GM18507 (cell line): ENCODE results near the gene SH3TC1.

ENCODE experiments used
- DNase-seq: peaks from one replicate; pipeline ENCODE4 v3.0.0; 2011; ENCODE audit warnings: low read depth; ENCODE audit not compliant: insufficient read length; ENCODE audit errors: extremely low spot score
- FAIRE-seq: peaks from 2 replicates; lab custom pipeline; 2011; peaks lifted over from hg19 to GRCh38; lab: Jason Lieb, UNC

SH3TC1 gene

DNA sequence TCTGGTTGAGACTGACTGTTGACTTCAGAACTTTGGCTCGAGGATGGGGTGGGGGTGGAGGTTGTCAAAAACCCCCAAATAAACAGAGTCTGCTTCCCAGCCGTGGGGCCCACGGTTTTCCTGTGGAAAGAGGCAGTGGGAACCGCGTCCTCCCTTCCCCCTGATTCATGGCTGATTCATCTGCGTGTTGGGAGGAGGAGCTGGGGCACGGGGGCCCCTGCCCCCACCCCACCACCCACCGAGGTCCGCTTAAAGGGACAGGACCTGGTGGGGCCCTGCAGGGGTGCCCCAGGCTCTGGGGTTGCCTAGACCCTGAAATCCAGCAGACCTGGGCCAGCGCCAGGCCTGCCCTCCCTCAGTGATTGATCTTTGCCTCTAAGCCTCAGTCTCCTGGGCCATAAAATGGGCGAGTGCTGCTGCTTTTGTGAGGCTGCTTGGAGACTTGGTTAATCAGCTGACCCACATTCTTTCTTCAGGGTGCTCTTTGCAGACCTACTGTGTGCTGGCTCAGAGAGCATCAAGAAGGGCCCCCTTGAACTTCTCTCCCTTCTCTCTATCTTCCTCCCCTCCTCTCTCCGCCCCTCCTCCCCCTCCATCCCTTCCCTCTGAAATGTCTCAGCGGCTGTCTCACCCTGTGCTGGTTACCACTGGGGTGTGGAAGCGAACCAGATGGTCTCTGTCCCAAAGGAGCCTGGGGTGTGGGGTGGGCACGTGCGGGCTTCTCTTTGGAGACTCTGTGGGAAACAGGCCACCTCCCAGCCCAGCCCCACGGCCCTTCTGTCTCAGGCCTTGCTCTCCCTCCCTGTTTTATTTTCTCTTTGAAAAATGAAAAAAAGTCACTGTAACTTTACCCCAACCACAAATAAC, 79.6 kb downstream of the SH3TC1 start:
- no peak for FAIRE-seq

DNA sequence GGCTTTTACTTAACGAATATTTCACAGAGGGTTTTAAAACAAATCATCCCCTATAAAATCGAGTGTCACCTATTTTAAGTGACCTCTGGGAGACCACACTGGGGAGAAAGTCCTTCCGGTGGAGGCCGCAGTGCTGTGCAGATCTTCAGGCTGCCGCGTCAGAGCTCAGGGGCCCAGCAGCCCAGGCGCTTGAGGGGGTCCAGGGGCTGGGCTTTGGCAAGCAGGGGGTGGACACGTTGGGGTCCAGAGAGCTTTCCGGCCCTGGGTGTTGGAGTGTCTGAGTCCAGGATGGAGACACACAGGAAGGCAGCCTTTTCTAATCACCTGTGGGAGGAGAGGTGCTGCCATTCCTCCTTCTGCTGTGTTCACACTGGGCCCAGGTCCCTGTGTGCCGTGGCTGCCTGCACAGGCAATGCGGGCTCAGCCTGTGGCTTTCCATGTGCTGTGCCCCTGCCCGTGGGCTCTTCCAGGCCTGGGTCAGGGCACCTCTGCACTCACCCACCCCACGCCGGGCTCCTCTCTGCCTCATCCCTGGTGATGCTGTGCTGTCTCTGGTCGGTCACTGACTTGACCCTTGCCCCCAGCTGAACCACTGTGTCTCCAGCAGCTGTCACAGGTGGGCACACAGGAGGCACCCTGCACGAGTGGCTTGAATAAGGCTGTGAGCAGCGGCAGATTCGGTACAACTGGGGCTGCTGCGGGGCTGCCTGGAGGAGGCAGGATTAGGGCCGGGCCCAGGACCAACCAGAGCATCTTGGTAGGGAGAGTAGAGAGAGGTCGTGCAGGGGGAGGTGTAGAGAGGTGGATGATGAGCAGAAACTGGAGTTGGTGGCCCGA, 80.4 kb downstream of the SH3TC1 start:
- DNase-seq (no peak), FAIRE-seq (no peak)

More for the DNA sequence above, 79.6 kb downstream of the SH3TC1 start:
- DNase-seq = no peak

DNA sequence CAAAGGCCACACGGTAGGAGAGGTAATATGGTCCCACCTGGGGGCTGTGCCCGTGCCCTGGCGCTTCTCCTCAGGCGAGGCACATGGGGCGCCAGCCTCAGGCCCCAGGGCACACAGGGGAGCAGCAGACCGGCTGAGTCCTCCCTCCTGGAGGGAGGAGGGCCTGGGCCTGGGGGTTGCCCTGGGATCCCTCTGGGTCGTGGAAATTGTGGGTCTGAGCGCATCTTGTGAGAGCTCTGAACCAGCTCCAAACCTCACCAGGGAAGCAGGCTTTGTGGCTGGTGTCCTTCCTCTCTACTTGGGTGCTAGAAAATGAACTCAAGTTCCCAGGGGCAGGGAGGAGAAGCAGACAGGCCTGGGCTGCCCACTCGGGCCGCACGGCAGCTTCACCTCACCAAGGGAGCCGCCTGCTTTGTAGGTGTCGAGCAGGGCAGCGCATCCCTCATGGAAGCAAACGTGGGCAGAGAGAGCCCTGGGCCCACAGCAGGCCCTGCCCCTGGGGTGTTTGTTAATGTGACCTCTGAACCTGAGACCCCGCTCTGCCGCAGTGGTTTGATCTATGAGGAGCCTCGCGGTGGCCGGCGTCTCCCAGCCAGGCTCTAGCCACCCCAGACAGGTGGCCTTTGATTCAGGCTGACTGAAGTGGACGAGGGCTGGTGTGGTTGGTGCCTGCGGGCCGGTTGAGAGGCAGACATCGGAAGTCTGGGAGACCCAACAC, 81.2 kb downstream of the SH3TC1 start:
- FAIRE-seq (no peak), DNase-seq (no peak)

DNA sequence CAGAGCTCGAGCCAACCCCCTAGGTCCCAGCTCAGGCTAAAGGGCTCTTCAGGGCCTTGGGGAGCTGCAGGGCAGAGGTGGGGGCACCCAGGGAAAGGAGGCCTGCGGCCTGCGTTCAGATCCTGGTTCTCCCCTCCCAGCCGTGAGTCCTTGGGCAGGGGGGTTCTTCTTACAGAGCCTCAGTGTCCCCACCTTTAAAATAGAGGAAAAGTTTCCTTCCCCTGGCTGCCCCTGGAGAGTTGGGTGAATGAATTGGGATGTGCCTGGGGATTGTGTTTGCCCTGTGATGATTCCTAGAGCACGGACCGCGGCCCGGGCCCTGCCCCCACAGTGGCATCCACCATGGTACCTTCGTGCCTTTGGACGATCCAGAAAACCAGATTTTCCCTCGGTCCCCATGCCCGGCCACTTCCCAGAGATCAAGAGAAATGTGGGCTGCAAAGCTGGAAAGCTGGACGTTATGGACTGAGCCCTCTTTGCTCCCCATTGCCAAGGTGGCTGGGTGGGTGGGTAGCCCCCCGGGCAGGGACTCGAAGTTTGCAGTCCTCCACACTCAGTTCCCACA, 81.9 kb downstream of the SH3TC1 start:
- no peak for FAIRE-seq
- no peak for DNase-seq

DNA sequence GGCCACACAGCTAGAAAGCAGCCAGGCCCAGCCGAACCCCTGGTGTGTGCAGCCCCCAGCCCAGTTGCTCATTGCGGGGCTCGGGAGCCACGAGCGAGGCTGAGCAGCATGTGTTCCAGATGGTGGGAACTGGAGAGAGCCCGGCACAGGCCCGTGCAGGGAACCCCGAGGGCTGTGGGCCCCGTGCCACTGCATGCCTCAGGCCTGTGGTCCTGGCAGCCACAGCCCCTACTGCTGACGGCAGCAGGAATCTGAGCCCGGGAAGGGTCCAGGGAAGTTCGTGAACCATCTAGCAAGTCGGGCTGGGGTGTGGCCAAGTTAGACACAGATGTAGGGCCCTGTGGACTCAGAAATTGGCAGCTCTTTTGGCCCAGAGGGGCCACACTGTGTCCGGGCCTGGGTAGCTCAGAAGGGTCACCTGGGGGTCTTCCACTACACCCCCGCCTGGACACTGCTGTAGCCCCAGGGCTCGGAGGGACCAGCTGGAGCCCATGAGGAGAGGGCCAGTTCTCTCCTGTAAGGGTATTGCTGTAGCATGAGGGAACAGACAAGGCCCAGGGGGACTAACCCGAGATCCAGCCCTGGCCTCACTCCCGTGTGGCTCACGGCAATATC, 82.5 kb downstream of the SH3TC1 start:
- FAIRE-seq = no peak
- no peak for DNase-seq

DNA sequence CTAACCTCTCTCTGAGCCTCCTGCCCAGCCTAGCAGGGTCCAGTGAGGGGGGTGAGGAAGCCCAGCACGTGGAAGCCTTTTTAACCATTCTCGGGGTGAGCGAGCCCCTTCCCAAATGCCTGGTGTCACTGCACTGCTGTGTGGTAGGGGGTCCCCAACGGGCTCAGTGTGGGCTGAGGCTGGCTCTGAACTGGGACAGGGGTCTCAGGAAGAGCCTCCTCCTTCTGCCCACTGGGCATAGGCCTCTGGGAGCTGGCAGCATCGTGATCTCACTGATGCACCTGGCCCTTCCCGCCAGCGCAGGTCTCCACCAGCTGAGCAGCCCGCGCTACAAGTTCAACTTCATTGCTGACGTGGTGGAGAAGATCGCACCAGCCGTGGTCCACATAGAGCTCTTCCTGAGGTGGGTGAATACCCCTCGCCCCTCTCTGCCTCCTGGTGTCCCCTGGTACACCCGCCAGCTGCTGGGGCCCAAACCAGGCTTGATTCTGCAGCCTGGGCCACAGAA, 83.1 kb downstream of the SH3TC1 start:
- no peak for FAIRE-seq

DNA sequence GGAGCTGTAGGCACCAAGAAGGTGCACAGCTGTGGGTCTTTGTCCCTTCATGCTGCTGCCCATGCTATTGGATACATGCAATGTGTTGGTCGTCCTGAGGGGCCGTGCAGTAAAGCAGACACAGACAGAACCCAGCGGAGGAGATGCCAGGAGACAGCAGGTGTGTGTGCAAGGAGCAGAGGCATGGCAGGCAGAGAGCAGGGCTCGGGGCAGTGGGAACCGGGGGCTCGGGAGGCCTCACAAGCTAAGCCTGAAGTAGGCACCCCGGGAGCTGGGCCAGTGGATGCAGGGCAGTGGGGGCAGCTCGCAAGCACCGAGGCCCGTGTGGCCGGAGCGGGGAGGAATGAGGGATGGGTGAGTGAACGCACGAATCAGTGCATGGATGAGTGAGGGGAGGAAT, 83.7 kb downstream of the SH3TC1 start:
- DNase-seq (no peak), FAIRE-seq (no peak)

More for the DNA sequence above, 83.1 kb downstream of the SH3TC1 start:
- DNase-seq = no peak

DNA sequence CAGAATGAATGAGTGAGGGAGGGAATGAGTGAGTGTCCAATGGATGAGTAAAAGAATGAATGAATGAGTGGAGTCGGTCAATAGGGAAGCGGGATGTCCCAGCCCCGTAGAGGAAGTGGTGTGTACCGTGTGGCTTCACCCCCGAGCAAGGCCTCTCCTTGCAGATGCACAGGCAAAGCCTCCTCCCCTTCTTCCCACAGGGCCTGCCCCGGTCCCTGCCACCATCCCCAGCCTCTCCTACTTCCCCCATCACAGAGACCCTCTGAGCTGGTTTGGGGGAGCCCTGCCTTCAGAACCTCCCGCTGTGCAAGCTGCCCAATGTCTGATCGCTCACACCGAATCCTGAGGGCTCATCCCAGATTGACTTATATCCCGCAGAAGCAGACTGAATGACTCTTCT, 84.1 kb downstream of the SH3TC1 start:
- FAIRE-seq (no peak), DNase-seq (no peak)

DNA sequence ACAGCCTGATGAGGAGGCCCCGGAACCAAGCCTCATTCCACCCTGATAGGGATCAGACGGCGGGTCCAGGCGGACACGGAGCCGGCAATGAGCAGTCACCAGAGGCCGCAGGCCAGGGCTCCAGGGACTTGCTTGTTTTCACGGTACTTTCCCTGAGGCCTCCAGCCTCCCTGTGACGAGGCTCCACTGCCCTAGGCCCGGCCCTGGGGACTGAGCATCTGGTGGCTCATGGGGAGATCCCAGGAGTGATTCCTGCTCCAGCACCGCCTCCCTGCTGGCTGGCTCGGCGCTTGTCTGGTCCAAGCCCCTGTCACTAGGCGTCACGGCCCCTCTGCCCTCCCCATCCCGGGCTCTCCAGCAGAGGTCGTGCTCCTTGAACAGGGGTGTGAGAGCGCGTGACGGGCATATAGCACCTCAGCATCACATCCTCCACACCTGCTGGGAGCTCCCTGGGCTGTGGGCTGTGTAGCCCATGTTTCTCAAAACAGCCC, 84.6 kb downstream of the SH3TC1 start:
- FAIRE-seq (no peak), DNase-seq (no peak)

DNA sequence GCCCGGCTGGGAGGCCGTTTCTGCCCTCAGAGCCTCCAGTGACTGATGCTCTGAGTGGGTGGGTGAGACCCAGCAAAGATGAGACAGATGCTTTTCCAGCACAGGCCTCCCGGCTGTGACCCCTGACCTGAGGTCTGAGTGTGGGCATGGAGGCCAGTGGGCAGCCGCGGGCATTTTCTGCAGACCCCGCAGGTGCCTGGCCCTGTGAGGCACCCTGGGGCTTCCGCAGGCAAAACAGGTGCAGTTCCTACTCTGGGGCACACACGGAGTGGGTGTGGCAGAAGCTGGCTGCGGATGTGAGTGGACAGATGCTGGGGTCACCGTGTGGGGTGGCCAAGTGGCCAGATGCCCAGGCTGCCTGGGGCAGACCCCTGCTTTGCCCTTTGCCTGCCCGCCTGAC, 85.3 kb downstream of the SH3TC1 start:
- DNase-seq = no peak
- no peak for FAIRE-seq

DNA sequence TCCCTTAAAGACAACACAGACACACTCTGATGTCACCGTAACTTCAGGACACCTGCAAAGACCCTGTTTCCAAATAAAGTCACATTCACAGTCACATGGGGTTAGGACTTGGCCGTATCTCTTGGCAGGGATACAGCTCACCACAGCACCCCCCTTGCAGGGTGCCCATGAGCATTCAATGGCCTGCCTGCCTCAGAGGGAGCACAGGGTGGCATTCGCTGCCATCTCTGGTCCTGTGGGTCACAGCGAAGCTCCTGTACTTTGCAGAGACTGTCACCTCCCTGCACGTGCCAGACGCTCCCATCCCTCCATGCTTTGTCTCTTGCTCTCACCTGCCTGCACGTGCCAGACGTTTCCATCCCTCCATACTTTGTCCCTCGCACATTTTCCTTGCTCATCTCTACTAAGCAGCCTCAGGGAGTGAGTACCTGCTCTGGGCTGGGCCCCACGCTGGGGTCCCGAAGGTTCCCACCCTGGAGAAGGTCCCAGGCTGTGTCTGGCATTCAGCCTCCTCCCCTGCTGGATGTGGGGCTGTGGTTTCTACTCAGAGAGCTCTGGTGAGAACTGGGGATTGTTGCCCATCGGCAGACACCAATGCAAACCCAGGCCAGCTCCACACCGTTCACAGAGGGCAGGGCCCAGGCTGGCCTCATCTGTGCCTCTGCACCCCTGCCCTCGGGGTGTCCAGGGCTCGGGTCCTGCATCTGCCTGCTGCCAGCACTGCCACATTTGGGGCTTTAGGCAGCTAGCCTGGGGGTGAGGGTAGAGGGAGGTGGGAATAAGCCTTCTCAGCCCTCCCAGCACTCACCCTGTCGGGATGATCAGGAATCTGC, 86.3 kb downstream of the SH3TC1 start:
- DNase-seq = no peak
- no peak for FAIRE-seq

DNA sequence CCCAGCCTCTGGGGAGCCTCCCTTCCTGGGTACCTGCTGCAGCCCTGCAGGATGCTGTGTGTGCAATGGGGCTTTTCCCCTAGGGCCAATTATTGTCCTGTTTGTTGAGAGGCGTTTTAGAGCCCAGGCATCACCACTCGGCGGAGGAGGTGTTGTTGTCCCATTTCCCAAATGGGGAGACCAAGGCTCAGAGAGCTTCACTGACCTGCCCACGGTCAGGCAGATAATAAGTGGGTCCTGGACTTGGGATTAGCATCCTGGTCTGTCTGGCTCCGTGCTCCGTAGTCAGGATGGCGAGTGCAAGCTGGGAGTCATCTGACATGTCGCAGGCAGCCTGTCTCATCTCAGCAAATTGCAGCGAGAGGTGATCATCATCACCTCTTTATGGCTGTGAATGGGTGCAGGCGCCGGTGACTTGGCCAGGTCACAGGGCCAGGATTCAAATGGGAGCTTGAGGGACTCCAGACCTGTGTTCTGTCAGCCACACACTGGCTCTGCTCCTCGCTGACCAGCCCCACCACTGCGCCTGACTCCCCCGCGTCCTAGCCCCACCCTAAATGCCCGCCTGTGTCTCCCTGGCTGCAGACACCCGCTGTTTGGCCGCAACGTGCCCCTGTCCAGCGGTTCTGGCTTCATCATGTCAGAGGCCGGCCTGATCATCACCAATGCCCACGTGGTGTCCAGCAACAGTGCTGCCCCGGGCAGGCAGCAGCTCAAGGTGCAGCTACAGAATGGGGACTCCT, 87.1 kb downstream of the SH3TC1 start:
- no peak for FAIRE-seq
- no peak for DNase-seq

DNA sequence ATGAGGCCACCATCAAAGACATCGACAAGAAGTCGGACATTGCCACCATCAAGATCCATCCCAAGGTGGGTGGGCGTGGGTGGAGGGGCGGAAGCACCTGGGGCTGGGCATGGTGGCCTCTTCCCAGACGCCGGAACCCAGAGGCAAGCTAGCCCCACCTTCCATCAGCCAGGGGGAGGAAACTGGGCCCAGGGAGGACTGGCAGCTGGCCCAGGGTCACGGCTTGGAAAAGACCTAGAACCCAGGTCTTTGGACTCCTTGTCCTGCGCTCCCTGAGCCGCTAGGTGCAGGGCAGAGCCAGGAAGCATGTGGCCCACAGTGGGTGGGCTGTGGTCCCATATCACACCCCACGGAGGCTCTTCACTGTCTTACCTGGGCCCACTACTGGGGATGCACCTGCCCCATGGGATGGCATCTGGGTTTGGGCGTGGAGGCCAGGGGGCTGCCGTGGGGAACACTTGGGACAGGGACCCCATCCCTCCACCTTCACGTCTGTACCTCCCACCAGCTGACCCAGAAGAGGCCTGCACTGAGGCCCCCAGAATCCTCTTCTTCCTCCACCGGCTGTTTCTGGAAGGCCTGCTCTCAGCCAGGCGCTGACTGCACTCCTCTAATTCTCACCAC, 87.7 kb downstream of the SH3TC1 start:
- FAIRE-seq = no peak

DNA sequence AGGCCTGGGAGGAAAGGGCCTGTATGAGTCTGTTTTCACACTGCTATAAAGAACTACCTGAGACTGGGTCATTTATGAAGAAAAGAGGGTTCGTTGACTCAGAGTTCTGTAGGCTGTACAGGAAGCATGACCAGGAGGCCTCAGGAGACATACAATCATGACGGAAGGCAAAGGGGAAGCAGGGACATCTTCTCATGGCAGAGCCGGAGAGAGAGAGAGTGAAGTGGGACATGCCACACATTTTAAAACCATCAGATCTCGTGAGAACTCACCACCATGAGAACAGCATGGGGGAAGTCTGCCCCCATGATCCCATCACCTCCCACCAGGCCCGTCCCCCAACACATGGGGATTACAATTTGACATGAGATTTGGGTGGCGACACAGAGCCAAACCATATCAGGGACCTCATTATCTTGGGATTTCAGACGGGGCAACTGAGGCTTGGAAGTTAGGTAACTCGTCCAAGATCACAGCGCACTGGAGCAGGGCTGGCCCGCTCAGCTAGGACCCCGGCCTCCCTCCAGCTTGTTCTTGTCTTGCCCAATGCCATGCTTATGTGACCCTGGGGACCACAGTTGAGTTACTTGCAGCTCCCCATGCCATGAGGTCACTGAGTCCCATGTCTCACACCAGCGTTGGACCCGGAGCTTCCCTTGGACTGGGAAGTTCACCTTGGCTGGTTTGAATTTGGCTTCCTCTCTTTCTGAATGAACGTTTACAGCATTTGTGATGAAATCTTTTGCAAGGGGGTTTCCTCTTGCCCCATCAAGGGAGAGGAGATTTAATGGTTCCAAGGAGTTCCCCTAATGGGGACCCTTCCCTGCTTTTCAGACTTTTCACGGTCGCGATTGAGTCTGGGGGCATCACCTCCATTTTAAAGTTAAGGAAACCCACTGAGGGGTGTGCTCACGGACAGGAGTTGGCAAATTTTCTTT, 88.5 kb downstream of the SH3TC1 start:
- DNase-seq (no peak), FAIRE-seq (no peak)

More for the DNA sequence above, 87.7 kb downstream of the SH3TC1 start:
- DNase-seq = no peak

DNA sequence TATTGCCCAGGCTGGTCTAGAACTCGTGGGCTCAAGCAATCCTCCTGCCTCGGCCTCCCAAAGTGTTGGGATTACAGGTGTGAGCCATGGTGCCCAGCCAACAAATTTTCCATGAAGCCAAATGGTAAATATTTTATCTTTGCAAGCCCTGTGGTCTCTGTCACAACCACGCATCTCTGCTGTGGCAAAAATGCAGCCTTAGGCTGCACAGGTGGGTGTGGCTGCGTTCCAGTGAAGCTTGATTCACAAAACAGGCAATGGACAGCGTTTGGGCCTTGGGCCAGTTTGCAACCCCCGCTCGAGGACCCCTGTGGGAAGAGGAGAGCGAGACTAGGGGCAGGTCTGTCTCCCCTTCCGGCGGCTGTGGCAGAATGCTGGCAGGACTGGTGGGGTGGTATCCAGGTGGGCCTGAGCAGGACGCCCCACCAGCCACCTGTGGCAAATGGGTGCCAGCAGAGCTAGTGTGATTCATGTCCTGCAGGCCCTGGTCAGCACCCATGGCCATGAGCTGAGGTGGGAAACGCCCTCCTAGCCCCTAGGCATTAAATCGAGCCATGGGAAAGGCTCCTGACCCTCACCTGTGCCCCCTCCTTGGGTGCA, 90.2 kb downstream of the SH3TC1 start:
- FAIRE-seq = no peak

More for the DNA sequence above, 90.2 kb downstream of the SH3TC1 start:
- no peak for DNase-seq
